Activated CD4-positive, CD25-positive, alpha-beta regulatory T cell (primary cell): Measurements from ENCODE around the gene ENTPD8.
"Not testable (repeated sequence)": the region's sequence is repeated elsewhere in the genome, so short reads cannot be mapped to it uniquely, and the experiment has no call there.

ENCODE experiments used
- DNase-seq, 4 experiments: peaks; one replicate each; lab custom pipeline; 2025; lab: John Stamatoyannopoulos, UW

Gene ENTPD8

GRCh38 chr9:137394866-137395665, 46.1 kb downstream of the ENTPD8 start:
- no peak for DNase-seq

GRCh38 chr9:137393176-137394150, 47.7 kb downstream of the ENTPD8 start:
- no peak for DNase-seq

GRCh38 chr9:137392232-137393007, 48.7 kb downstream of the ENTPD8 start:
- no peak for DNase-seq

GRCh38 chr9:137391411-137391754, 49.8 kb downstream of the ENTPD8 start:
- DNase-seq: no peak

- no peak for DNase-seq
These were observed 50.4 kb downstream of the ENTPD8 start for GRCh38 chr9:137390553-137391410.

GRCh38 chr9:137389428-137389746, 51.8 kb downstream of the ENTPD8 start:
- no peak for DNase-seq

- no peak for DNase-seq
These were observed 52.3 kb downstream of the ENTPD8 start for GRCh38 chr9:137388589-137389427.

GRCh38 chr9:137387891-137388560, 53.1 kb downstream of the ENTPD8 start:
- no peak for DNase-seq

GRCh38 chr9:137387114-137387890, 53.9 kb downstream of the ENTPD8 start:
- peak; percentile 24 to 66 (median 44) for DNase-seq

- DNase-seq: not testable (repeated sequence)
These were observed 54.5 kb downstream of the ENTPD8 start for GRCh38 chr9:137386507-137387113.

- no peak for DNase-seq
These were observed 56.0 kb downstream of the ENTPD8 start for GRCh38 chr9:137385061-137385655.
